ENCODE measurements around the gene SYNRG.

The SYNRG gene

GRCh38 chr17:37481001-37481665, 128.1 kb downstream of the SYNRG start:
- peaks cover 22% of the 10 kb centered on the region for H3K36me3 ChIP-seq (ENCODE audit: insufficient read depth, low read length)
- H3K27me3 ChIP-seq (ENCODE audit: control insufficient read depth, insufficient read depth, low read length): no peaks in the 10 kb centered on the region
- H3K4me1 ChIP-seq (ENCODE audit: control insufficient read depth, insufficient read depth, low read length): peaks cover 28% of the 10 kb centered on the region
- H3K4me2 ChIP-seq (ENCODE audit: low read length): no peak overlapping the region
- H3K9me3 ChIP-seq (replicated peaks; ENCODE audit: low read length): no peaks in the 10 kb centered on the region
- no peak overlapping the region for H3K4me3 ChIP-seq (ENCODE audit: low read length)
- H3K9ac ChIP-seq (ENCODE audit: low read depth, low read length): no peak overlapping the region

GRCh38 chr17:37480427-37480826, 128.8 kb downstream of the SYNRG start:
- H3K4me1 ChIP-seq (ENCODE audit: control insufficient read depth, insufficient read depth, low read length): peaks cover 32% of the 10 kb centered on the region
- no peaks in the 10 kb centered on the region for H3K9me3 ChIP-seq (replicated peaks; ENCODE audit: low read length)
- no peaks in the 10 kb centered on the region for H3K27me3 ChIP-seq (ENCODE audit: control insufficient read depth, insufficient read depth, low read length)
- no peak overlapping the region for H3K4me2 ChIP-seq (ENCODE audit: low read length)
- H3K4me3 ChIP-seq (ENCODE audit: low read length): no peak overlapping the region
- no peak overlapping the region for H3K9ac ChIP-seq (ENCODE audit: low read depth, low read length)
- H3K36me3 ChIP-seq (ENCODE audit: insufficient read depth, low read length): peaks cover 26% of the 10 kb centered on the region

- H3K9ac ChIP-seq (ENCODE audit: low read depth, low read length): no peak overlapping the region
- H3K36me3 ChIP-seq (ENCODE audit: insufficient read depth, low read length): peaks cover 33% of the 10 kb centered on the region
- H3K27me3 ChIP-seq (ENCODE audit: control insufficient read depth, insufficient read depth, low read length): no peaks in the 10 kb centered on the region
- H3K4me3 ChIP-seq (ENCODE audit: low read length): no peak overlapping the region
- no peaks in the 10 kb centered on the region for H3K9me3 ChIP-seq (replicated peaks; ENCODE audit: low read length)
- H3K4me2 ChIP-seq (ENCODE audit: low read length): no peak overlapping the region
- H3K4me1 ChIP-seq (ENCODE audit: control insufficient read depth, insufficient read depth, low read length): peaks cover 32% of the 10 kb centered on the region
These were observed 130.2 kb downstream of the SYNRG start for GRCh38 chr17:37479025-37479424.

GRCh38 chr17:37478187-37478586, 131.0 kb downstream of the SYNRG start:
- peaks cover 25% of the 10 kb centered on the region for H3K4me1 ChIP-seq (ENCODE audit: control insufficient read depth, insufficient read depth, low read length)
- peaks cover 41% of the 10 kb centered on the region for H3K36me3 ChIP-seq (ENCODE audit: insufficient read depth, low read length)
- H3K4me2 ChIP-seq (ENCODE audit: low read length): no peak overlapping the region
- H3K27me3 ChIP-seq (ENCODE audit: control insufficient read depth, insufficient read depth, low read length): no peaks in the 10 kb centered on the region
- no peak overlapping the region for H3K4me3 ChIP-seq (ENCODE audit: low read length)
- no peaks in the 10 kb centered on the region for H3K9me3 ChIP-seq (replicated peaks; ENCODE audit: low read length)
- peak overlapping the region; percentile 9 for H3K9ac ChIP-seq (ENCODE audit: low read depth, low read length)

GRCh38 chr17:37476431-37477120, 132.6 kb downstream of the SYNRG start:
- H3K9ac ChIP-seq (ENCODE audit: low read depth, low read length): peak overlapping the region; percentile 66
- H3K4me3 ChIP-seq (ENCODE audit: low read length): peak overlapping the region; percentile 2
- no peaks in the 10 kb centered on the region for H3K27me3 ChIP-seq (ENCODE audit: control insufficient read depth, insufficient read depth, low read length)
- H3K4me2 ChIP-seq (ENCODE audit: low read length): peak overlapping the region; percentile 15
- H3K9me3 ChIP-seq (replicated peaks; ENCODE audit: low read length): no peaks in the 10 kb centered on the region
- peaks cover 21% of the 10 kb centered on the region for H3K4me1 ChIP-seq (ENCODE audit: control insufficient read depth, insufficient read depth, low read length)
- peaks cover 47% of the 10 kb centered on the region for H3K36me3 ChIP-seq (ENCODE audit: insufficient read depth, low read length)

GRCh38 chr17:37475731-37476420, 133.3 kb downstream of the SYNRG start:
- no peaks in the 10 kb centered on the region for H3K9me3 ChIP-seq (replicated peaks; ENCODE audit: low read length)
- peaks cover 21% of the 10 kb centered on the region for H3K4me1 ChIP-seq (ENCODE audit: control insufficient read depth, insufficient read depth, low read length)
- H3K36me3 ChIP-seq (ENCODE audit: insufficient read depth, low read length): peaks cover 51% of the 10 kb centered on the region
- H3K4me3 ChIP-seq (ENCODE audit: low read length): peak overlapping the region; percentile 2
- peak overlapping the region; percentile 15 for H3K4me2 ChIP-seq (ENCODE audit: low read length)
- no peaks in the 10 kb centered on the region for H3K27me3 ChIP-seq (ENCODE audit: control insufficient read depth, insufficient read depth, low read length)
- H3K9ac ChIP-seq (ENCODE audit: low read depth, low read length): peak overlapping the region; percentile 66

- H3K4me2 ChIP-seq (ENCODE audit: low read length): no peak overlapping the region
These were observed 139.0 kb downstream of the SYNRG start for GRCh38 chr17:37470181-37470580.

GRCh38 chr17:37466471-37466870, 142.7 kb downstream of the SYNRG start:
- Histone ChIP-seq H3K4me3 (ENCODE audit: low read length) (no peak overlapping the region), H3K9ac (ENCODE audit: low read depth, low read length) (no peak overlapping the region), H3K27me3 (ENCODE audit: control insufficient read depth, insufficient read depth, low read length) (no peaks in the 10 kb centered on the region), H3K36me3 (ENCODE audit: insufficient read depth, low read length) (peaks cover 46% of the 10 kb centered on the region), H3K4me1 (ENCODE audit: control insufficient read depth, insufficient read depth, low read length) (peaks cover 7% of the 10 kb centered on the region), H3K4me2 (ENCODE audit: low read length) (no peak overlapping the region), H3K9me3 (replicated peaks; ENCODE audit: low read length) (no peaks in the 10 kb centered on the region)

More at GRCh38 chr17:37470181-37470580, 139.0 kb downstream of the SYNRG start:
- Histone ChIP-seq H3K4me3 (ENCODE audit: low read length) (no peak overlapping the region), H3K9me3 (replicated peaks; ENCODE audit: low read length) (no peaks in the 10 kb centered on the region), H3K27me3 (ENCODE audit: control insufficient read depth, insufficient read depth, low read length) (no peaks in the 10 kb centered on the region), H3K36me3 (ENCODE audit: insufficient read depth, low read length) (peaks cover 55% of the 10 kb centered on the region), H3K9ac (ENCODE audit: low read depth, low read length) (no peak overlapping the region), H3K4me1 (ENCODE audit: control insufficient read depth, insufficient read depth, low read length) (peaks cover 7% of the 10 kb centered on the region)

- Histone ChIP-seq H3K4me2 (ENCODE audit: low read length) (no peak overlapping the region), H3K4me1 (ENCODE audit: control insufficient read depth, insufficient read depth, low read length) (peaks cover 7% of the 10 kb centered on the region), H3K9me3 (replicated peaks; ENCODE audit: low read length) (no peaks in the 10 kb centered on the region), H3K4me3 (ENCODE audit: low read length) (no peak overlapping the region), H3K9ac (ENCODE audit: low read depth, low read length) (peak overlapping the region; percentile 22), H3K27me3 (ENCODE audit: control insufficient read depth, insufficient read depth, low read length) (no peaks in the 10 kb centered on the region), H3K36me3 (ENCODE audit: insufficient read depth, low read length) (peaks cover 43% of the 10 kb centered on the region)
These were observed 144.1 kb downstream of the SYNRG start for GRCh38 chr17:37465069-37465616.

All from skeletal muscle satellite cell (primary cell).